Liver (tissue), 9 donors: ENCODE data around the gene PAXIP1. TPM values are rescaled to one million over a fixed set of nuclear protein-coding genes. Genes with fewer than 3 reads are reported as not detected.

Experiments used
- DNase-seq: peaks from one replicate; pipeline ENCODE4 v3.0.0-alpha.2; 2017; ENCODE audit warnings: low spot score
- H3K27ac ChIP-seq, 2 donors: one replicate each; pipeline ENCODE4 v1.7.0; 2013; ENCODE audit warnings: inconsistent platforms in 2 of 2, low read length in 2 of 2, control low read depth in 1 of 2, low read depth in 1 of 2, mild to moderate bottlenecking in 1 of 2
- H3K27me3 ChIP-seq, 4 donors: one replicate each; pipeline versions ENCODE4 v1.6.1 to v1.7.0; 2013; ENCODE audit warnings: low read length in 3 of 4, inconsistent platforms in 1 of 4, mild to moderate bottlenecking in 1 of 4, moderate library complexity in 1 of 4; ENCODE audit not compliant: control insufficient read depth in 4 of 4, insufficient read depth in 4 of 4
- H3K36me3 ChIP-seq, 4 donors: one replicate each; pipeline versions ENCODE4 v1.6.1 to v1.7.0; 2013; ENCODE audit warnings: low read length in 3 of 4, mild to moderate bottlenecking in 3 of 4, low read depth in 1 of 4, moderate library complexity in 1 of 4; ENCODE audit not compliant: control insufficient read depth in 4 of 4, insufficient read depth in 3 of 4
- H3K4me1 ChIP-seq, 4 donors: one replicate each; pipeline versions ENCODE4 v1.6.1 to v1.7.0; 2013; ENCODE audit warnings: low read length in 3 of 4, mild to moderate bottlenecking in 3 of 4, moderate library complexity in 1 of 4; ENCODE audit not compliant: control insufficient read depth in 4 of 4, insufficient read depth in 4 of 4
- H3K4me3 ChIP-seq, 3 donors: one replicate each; pipeline versions ENCODE4 v1.6.1 to v1.7.0; 2013; ENCODE audit warnings: low read length in 3 of 3, control low read depth in 1 of 3, low read depth in 1 of 3, mild to moderate bottlenecking in 1 of 3
- H3K9ac ChIP-seq, 2 donors: one replicate each; pipeline ENCODE4 v1.7.0; 2013; ENCODE audit warnings: low read length in 2 of 2, mild to moderate bottlenecking in 2 of 2, moderate library complexity in 2 of 2, control low read depth in 1 of 2, low read depth in 1 of 2
- H3K9me3 ChIP-seq, 4 donors: one replicate each; pipeline versions ENCODE4 v1.6.1 to v1.7.0; 2013; ENCODE audit warnings: low read length in 3 of 4; ENCODE audit not compliant: control insufficient read depth in 4 of 4
- CTCF ChIP-seq: fragments of 150-350 bp; IDR thresholded peaks from 2 replicates; pipeline ENCODE4 v1.5.1; 2017; ENCODE audit warnings: improper control_type of control experiment, low read depth, low read length; ENCODE audit not compliant: missing input control
- EGR1 ChIP-seq, 2 donors: IDR thresholded peaks; 2 replicates each; pipeline ENCODE4 v1.6.1; 2016 to 2018; ENCODE audit warnings: antibody characterized with exemption in 2 of 2, low read depth in 2 of 2
- FOXA1 ChIP-seq: IDR thresholded peaks from 2 replicates; pipeline ENCODE4 v1.6.1; 2016; ENCODE audit warnings: antibody characterized with exemption
- FOXA2 ChIP-seq: IDR thresholded peaks from 2 replicates; pipeline ENCODE4 v1.6.1; 2016; ENCODE audit warnings: antibody characterized with exemption
- GABPA ChIP-seq, 2 donors: IDR thresholded peaks in 1 of 2; conservative IDR thresholded peaks in 1 of 2; 2 replicates each; pipeline ENCODE4 v1.6.1; 2016; ENCODE audit warnings: antibody characterized with exemption in 2 of 2, mild to moderate bottlenecking in 1 of 2, moderate library complexity in 1 of 2
- HNF4A ChIP-seq, 2 donors: conservative IDR thresholded peaks; 2 replicates each; pipeline ENCODE4 v1.6.1; 2016; ENCODE audit warnings: antibody characterized with exemption in 2 of 2, mild to moderate bottlenecking in 2 of 2
- HNF4G ChIP-seq: IDR thresholded peaks from 2 replicates; pipeline ENCODE4 v1.6.1; 2016; ENCODE audit warnings: antibody characterized with exemption
- JUND ChIP-seq, 2 donors: IDR thresholded peaks; 2 replicates each; pipeline ENCODE4 v1.6.1; 2016; ENCODE audit warnings: antibody characterized with exemption in 2 of 2
- MAX ChIP-seq: IDR thresholded peaks from 2 replicates; pipeline ENCODE4 v1.6.1; 2016; ENCODE audit warnings: antibody characterized with exemption
- NR2F2 ChIP-seq: IDR thresholded peaks from 2 replicates; pipeline ENCODE4 v1.6.1; 2016; ENCODE audit warnings: antibody characterized with exemption
- RAD21 ChIP-seq, 2 donors: IDR thresholded peaks; 2 replicates each; pipeline ENCODE4 v1.6.1; 2016; ENCODE audit warnings: antibody characterized with exemption in 2 of 2, mild to moderate bottlenecking in 2 of 2
- RXRA ChIP-seq, 2 donors: IDR thresholded peaks; 2 replicates each; pipeline ENCODE4 v1.6.1; 2017 to 2018; ENCODE audit warnings: antibody characterized with exemption in 2 of 2, mild to moderate bottlenecking in 1 of 2
- SP1 ChIP-seq: IDR thresholded peaks from 2 replicates; pipeline ENCODE4 v1.6.1; 2018; ENCODE audit warnings: antibody characterized with exemption, mild to moderate bottlenecking
- TAF1 ChIP-seq: conservative IDR thresholded peaks from 2 replicates; pipeline ENCODE4 v1.6.1; 2016; ENCODE audit warnings: antibody characterized with exemption, mild to moderate bottlenecking
- YY1 ChIP-seq: IDR thresholded peaks from 2 replicates; pipeline ENCODE4 v1.6.1; 2016; ENCODE audit warnings: antibody characterized with exemption, mild to moderate bottlenecking
- ZBTB33 ChIP-seq: IDR thresholded peaks from 2 replicates; pipeline ENCODE4 v1.6.1; 2016; ENCODE audit warnings: antibody characterized with exemption
- WGBS: extraction: QIAGEN DNeasy Blood & Tissue Kit; methylation state at CpG from one replicate; pipeline ENCODE4 v1.1.7; 2013; 5-methylcytosine and 5-hydroxymethylcytosine counted together
- polyA plus RNA-seq, 2 donors: library from polyadenylated mRNA; stranded (reverse) in 1 of 2; unstranded in 1 of 2; fragments of 200-250 nt in 1 of 2; fragments of >200 nt in 1 of 2; fragmentation: Nextera tagmentation in 1 of 2; extraction: Ambion mirVana in 1 of 2; gene quantifications; one replicate each; pipeline versions ENCODE4 v1.2.1 to v1.2.3, GENCODE V29; 2013 to 2015
- total RNA-seq, 2 donors: library from RNA; depleted of rRNA; stranded (reverse); fragments of >200 nt; gene quantifications; one replicate each; pipeline ENCODE4 v1.2.3, GENCODE V29; 2014
- TF ChIP-seq, protein P1 (sequence below): IDR thresholded peaks from 2 replicates; pipeline ENCODE4 v1.6.1; 2016; ENCODE audit warnings: antibody characterized with exemption
- TF ChIP-seq, protein P2 (sequence below): IDR thresholded peaks from 2 replicates; pipeline ENCODE4 v1.6.1; 2016; ENCODE audit warnings: antibody characterized with exemption, mild to moderate bottlenecking
- donor health status: healthy.
- donor health status: healthy.
- donor health status: healthy.
- donor health status: healthy.
- donor health status: healthy.

Gene PAXIP1
- total and polyA plus RNA-seq, 4 donors, result 2.0 to 10.1 (median 5.8) TPM

- H3K27me3 ChIP-seq, result no peaks in the 10 kb centered on the region
- peaks cover 0 to 7% (median 2%) of the 10 kb centered on the region in 4 donors for H3K36me3 ChIP-seq
- WGBS, result 91% methylated on average over 6 of the region's 6 CpGs
- H3K9ac ChIP-seq, result no peak overlapping the region
- no peak overlapping the region for H3K27ac ChIP-seq
- no peak for DNase-seq
- peaks cover 0 to 4% (median 4%) of the 10 kb centered on the region in 4 donors for H3K4me1 ChIP-seq
- H3K9me3 ChIP-seq, result no peaks in the 10 kb centered on the region
- no peak overlapping the region for H3K4me3 ChIP-seq
- no peak for TF ChIP-seq EGR1 (IDR thresholded peaks at IDR 0.05; ENCODE audit: low read depth in 2 of 2)
- TF ChIP-seq, protein P1, sequence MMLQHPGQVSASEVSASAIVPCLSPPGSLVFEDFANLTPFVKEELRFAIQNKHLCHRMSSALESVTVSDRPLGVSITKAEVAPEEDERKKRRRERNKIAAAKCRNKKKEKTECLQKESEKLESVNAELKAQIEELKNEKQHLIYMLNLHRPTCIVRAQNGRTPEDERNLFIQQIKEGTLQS, result no peak
- no peak for TF ChIP-seq HNF4A (conservative IDR thresholded peaks at IDR 0.05)
- no peak for TF ChIP-seq CTCF
- TF ChIP-seq ZBTB33, result no peak
- TF ChIP-seq GABPA (IDR thresholded peaks at IDR 0.05 in 1 of 2, conservative IDR thresholded peaks at IDR 0.05 in 1 of 2), result no peak
- no peak for TF ChIP-seq RAD21 (IDR thresholded peaks at IDR 0.05)
- TF ChIP-seq, protein P2, sequence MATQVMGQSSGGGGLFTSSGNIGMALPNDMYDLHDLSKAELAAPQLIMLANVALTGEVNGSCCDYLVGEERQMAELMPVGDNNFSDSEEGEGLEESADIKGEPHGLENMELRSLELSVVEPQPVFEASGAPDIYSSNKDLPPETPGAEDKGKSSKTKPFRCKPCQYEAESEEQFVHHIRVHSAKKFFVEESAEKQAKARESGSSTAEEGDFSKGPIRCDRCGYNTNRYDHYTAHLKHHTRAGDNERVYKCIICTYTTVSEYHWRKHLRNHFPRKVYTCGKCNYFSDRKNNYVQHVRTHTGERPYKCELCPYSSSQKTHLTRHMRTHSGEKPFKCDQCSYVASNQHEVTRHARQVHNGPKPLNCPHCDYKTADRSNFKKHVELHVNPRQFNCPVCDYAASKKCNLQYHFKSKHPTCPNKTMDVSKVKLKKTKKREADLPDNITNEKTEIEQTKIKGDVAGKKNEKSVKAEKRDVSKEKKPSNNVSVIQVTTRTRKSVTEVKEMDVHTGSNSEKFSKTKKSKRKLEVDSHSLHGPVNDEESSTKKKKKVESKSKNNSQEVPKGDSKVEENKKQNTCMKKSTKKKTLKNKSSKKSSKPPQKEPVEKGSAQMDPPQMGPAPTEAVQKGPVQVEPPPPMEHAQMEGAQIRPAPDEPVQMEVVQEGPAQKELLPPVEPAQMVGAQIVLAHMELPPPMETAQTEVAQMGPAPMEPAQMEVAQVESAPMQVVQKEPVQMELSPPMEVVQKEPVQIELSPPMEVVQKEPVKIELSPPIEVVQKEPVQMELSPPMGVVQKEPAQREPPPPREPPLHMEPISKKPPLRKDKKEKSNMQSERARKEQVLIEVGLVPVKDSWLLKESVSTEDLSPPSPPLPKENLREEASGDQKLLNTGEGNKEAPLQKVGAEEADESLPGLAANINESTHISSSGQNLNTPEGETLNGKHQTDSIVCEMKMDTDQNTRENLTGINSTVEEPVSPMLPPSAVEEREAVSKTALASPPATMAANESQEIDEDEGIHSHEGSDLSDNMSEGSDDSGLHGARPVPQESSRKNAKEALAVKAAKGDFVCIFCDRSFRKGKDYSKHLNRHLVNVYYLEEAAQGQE, result no peak
- no peak for TF ChIP-seq NR2F2
- no peak for TF ChIP-seq FOXA1
- no peak for TF ChIP-seq SP1
- no peak for TF ChIP-seq HNF4G
- TF ChIP-seq RXRA (IDR thresholded peaks at IDR 0.05), result no peak
- TF ChIP-seq MAX, result no peak
Measured at GRCh38 chr7:154985230-154985629, 17.7 kb downstream of the PAXIP1 start.

DNA sequence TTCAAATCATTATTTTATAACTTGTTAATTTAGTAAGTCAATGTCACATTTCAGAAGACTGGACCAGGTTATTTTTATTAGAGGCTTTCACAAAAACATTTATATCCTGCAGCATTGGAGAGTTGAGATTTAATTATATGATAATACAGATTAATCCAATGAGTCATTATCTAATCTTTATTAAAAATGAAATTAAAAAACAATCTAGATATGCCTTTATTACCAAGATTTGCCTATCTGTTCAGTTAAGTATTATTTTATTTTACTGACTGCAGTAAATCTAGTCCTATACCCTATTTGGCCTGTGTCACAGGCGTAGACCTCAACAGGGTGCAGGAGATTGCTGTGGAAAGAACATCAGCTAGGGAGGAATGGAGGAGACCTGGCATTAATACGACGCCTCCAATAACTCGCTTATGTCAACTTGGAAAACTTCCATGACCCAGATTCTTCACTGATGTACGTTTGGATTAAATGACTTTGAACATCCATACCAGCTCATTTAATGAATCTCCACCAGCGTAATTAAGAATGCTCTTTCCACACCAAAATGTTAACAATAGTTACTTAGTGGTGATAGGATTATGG is 18.2 kb downstream of the PAXIP1 start:
- DNase-seq, result no peak
- Histone ChIP-seq H3K4me3 (no peak overlapping the region), H3K4me1 (peaks cover 0 to 4% (median 4%) of the 10 kb centered on the region in 4 donors), H3K9me3 (no peaks in the 10 kb centered on the region), H3K27me3 (no peaks in the 10 kb centered on the region), H3K27ac (no peak overlapping the region), H3K36me3 (peaks cover 0 to 7% (median 2%) of the 10 kb centered on the region in 4 donors), H3K9ac (no peak overlapping the region)
- whole genome bisulfite sequencing, result 51% methylated on average over 6 of the region's 6 CpGs
- TF ChIP-seq MAX (no peak), EGR1 (IDR thresholded peaks at IDR 0.05; ENCODE audit: low read depth in 2 of 2) (no peak), ZBTB33 (no peak), TAF1 (no peak), CTCF (no peak), FOXA1 (no peak), NR2F2 (no peak), FOXA2 (no peak), RAD21 (IDR thresholded peaks at IDR 0.05) (no peak), RXRA (IDR thresholded peaks at IDR 0.05) (no peak), YY1 (no peak), HNF4G (no peak), JUND (IDR thresholded peaks at IDR 0.05) (no peak), HNF4A (conservative IDR thresholded peaks at IDR 0.05) (no peak), SP1 (no peak)
